Brain microvascular endothelial cell (primary cell): ENCODE results near the gene FEV.

ENCODE experiments used
- DNase-seq: peaks from one replicate; pipeline ENCODE4 v3.0.0-alpha.2; 2020
- H3K27ac ChIP-seq: fragments of 250-450 bp; sonication (Bioruptor Pico); 2 replicates; pipeline ENCODE4 v1.5.1; 2020; ENCODE audit warnings: mild to moderate bottlenecking, moderate library complexity
- H3K27me3 ChIP-seq: fragments of 250-450 bp; sonication (Bioruptor Pico); replicated peaks from 2 replicates; pipeline ENCODE4 v1.5.1; 2020; ENCODE audit warnings: mild to moderate bottlenecking
- H3K36me3 ChIP-seq: fragments of 250-450 bp; sonication (Bioruptor Pico); replicated peaks from 2 replicates; pipeline ENCODE4 v1.5.1; 2020; ENCODE audit warnings: mild to moderate bottlenecking
- H3K4me3 ChIP-seq: 2 replicates; pipeline ENCODE4 v1.5.1; 2011; ENCODE audit warnings: low read depth, mild to moderate bottlenecking, control low read depth, low read length, moderate library complexity
- CTCF ChIP-seq: IDR thresholded peaks from 2 replicates; pipeline ENCODE4 v1.5.1; 2011; ENCODE audit warnings: low read depth, mild to moderate bottlenecking, moderate library complexity, low read length, control low read depth, inconsistent platforms; ENCODE audit errors: missing control alignments
- in situ Hi-C: cut with HindIII; loops from 2 replicates; pipeline ENCODE4 v1.10.0; 2017; ENCODE audit warnings: low sequenced_read_pairs, low pct_ligation_motif_present

Gene FEV

GRCh38 chr2:219019436-219019835, 34.5 kb upstream of the FEV start:
- Histone ChIP-seq H3K27me3 (peaks cover 2% of the 10 kb centered on the region), H3K27ac (no peak overlapping the region), H3K4me3 (no peak overlapping the region), H3K36me3 (no peaks in the 10 kb centered on the region)
- DNase-seq, result no peak
- TF ChIP-seq CTCF, result no peak
- in situ Hi-C loops, result no loop called here

- DNase-seq, result no peak
- in situ Hi-C loops, result no loop called here
- no peak overlapping the region for H3K27ac ChIP-seq
- H3K4me3 ChIP-seq, result no peak overlapping the region
- no peaks in the 10 kb centered on the region for H3K36me3 ChIP-seq
- TF ChIP-seq CTCF, result no peak
- H3K27me3 ChIP-seq, result no peaks in the 10 kb centered on the region
Measured at GRCh38 chr2:219018726-219019125, 33.7 kb upstream of the FEV start.

- in situ Hi-C loops, result no loop called here
- H3K36me3 ChIP-seq, result no peaks in the 10 kb centered on the region
Measured at GRCh38 chr2:219018286-219018685, 33.3 kb upstream of the FEV start.

GRCh38 chr2:219017201-219017931, 32.4 kb upstream of the FEV start:
- Histone ChIP-seq H3K36me3 (no peaks in the 10 kb centered on the region), H3K27me3 (no peaks in the 10 kb centered on the region), H3K4me3 (no peak overlapping the region), H3K27ac (no peak overlapping the region)
- no peak for TF ChIP-seq CTCF
- no peak for DNase-seq
- in situ Hi-C loops, result no loop called here

More at GRCh38 chr2:219018286-219018685, 33.3 kb upstream of the FEV start:
- H3K27me3 ChIP-seq, result no peaks in the 10 kb centered on the region
- no peak for DNase-seq
- no peak overlapping the region for H3K27ac ChIP-seq
- no peak overlapping the region for H3K4me3 ChIP-seq
- no peak for TF ChIP-seq CTCF

GRCh38 chr2:219016721-219017120, 31.7 kb upstream of the FEV start:
- no peak for DNase-seq
- H3K27ac ChIP-seq, result no peak overlapping the region
- no peaks in the 10 kb centered on the region for H3K36me3 ChIP-seq
- in situ Hi-C loops, result no loop called here
- H3K4me3 ChIP-seq, result no peak overlapping the region
- H3K27me3 ChIP-seq, result no peaks in the 10 kb centered on the region
- no peak for TF ChIP-seq CTCF

GRCh38 chr2:219010873-219011272, 25.9 kb upstream of the FEV start:
- no peak for TF ChIP-seq CTCF
- no peak for DNase-seq
- Histone ChIP-seq H3K36me3 (no peaks in the 10 kb centered on the region), H3K27me3 (no peaks in the 10 kb centered on the region), H3K27ac (no peak overlapping the region), H3K4me3 (no peak overlapping the region)
- in situ Hi-C loops, result no loop called here
